HEK293 (cell line): ENCODE results near the gene P2RY6.
"Not testable (repeated sequence)": the region's sequence is repeated elsewhere in the genome, so short reads cannot be mapped to it uniquely, and the experiment has no call there.

Experiments used
- CTCF ChIA-PET: fragments of 350-600 bp; formaldehyde crosslinking; extraction: SDS; loops from one replicate; lab custom pipeline; 2021; ENCODE audit warnings: antibody characterized with exemption; lab: Yijun Ruan, JAX
- POLR2A ChIA-PET: fragments of 300-600 bp; formaldehyde crosslinking; extraction: SDS; loops from one replicate; lab custom pipeline; 2020; ENCODE audit warnings: antibody characterized with exemption, inconsistent platforms; lab: Yijun Ruan, JAX
- H3K27ac ChIP-seq: fragments of 200-500 bp; sonication (Bioruptor generic); 2 replicates; pipeline ENCODE4 v1.5.1; 2014; ENCODE audit warnings: low read depth, low read length, control low read depth, inconsistent platforms; ENCODE audit errors: extremely low read depth
- H3K36me3 ChIP-seq, 2 experiments: fragments of 200-500 bp in 1 of 2; sonication (Bioruptor generic) in 1 of 2; 1 replicate in 1 of 2; 2 replicates in 1 of 2; pipeline ENCODE4 v1.5.1; 2014 to 2017; ENCODE audit warnings: inconsistent platforms in 2 of 2, low read length in 2 of 2; ENCODE audit not compliant: control insufficient read depth in 2 of 2, insufficient read depth in 1 of 2
- H3K4me1 ChIP-seq: fragments of 200-500 bp; sonication (Bioruptor generic); 2 replicates; pipeline ENCODE4 v1.5.1; 2014; ENCODE audit warnings: mild to moderate bottlenecking, low read length, inconsistent platforms; ENCODE audit not compliant: control insufficient read depth, insufficient read depth
- H3K4me3 ChIP-seq: 2 replicates; pipeline ENCODE4 v1.5.1; 2011; ENCODE audit warnings: low read depth, mild to moderate bottlenecking, control low read depth, low read length, moderate library complexity
- H3K9me3 ChIP-seq: fragments of 200-500 bp; sonication (Bioruptor generic); 2 replicates; pipeline ENCODE4 v1.5.1; 2014; ENCODE audit warnings: low read depth, low read length, inconsistent platforms; ENCODE audit not compliant: control insufficient read depth, insufficient read depth
- GLIS2 ChIP-seq: fragments of 450-650 bp; formaldehyde crosslinking; IDR thresholded peaks from 2 replicates; pipeline ENCODE4 v1.5.1; 2016; ENCODE audit warnings: missing biosample characterization, missing genetic modification characterization
- HOXC10 ChIP-seq: sonication (generic); formaldehyde crosslinking; IDR thresholded peaks from 2 replicates; pipeline ENCODE4 v1.8.1; 2023; ENCODE audit warnings: mild to moderate bottlenecking, missing genetic modification reagents
- HOXD13 ChIP-seq: sonication (generic); formaldehyde crosslinking; IDR thresholded peaks from 2 replicates; pipeline ENCODE4 v1.8.0; 2022; ENCODE audit warnings: missing genetic modification reagents, borderline replicate concordance
- KLF7 ChIP-seq: fragments of 450-650 bp; formaldehyde crosslinking; IDR thresholded peaks from 2 replicates; pipeline ENCODE4 v1.5.1; 2016; ENCODE audit warnings: missing biosample characterization, missing genetic modification characterization, borderline replicate concordance
- MEIS1 ChIP-seq: sonication (generic); formaldehyde crosslinking; IDR thresholded peaks from 2 replicates; pipeline ENCODE4 v1.8.1; 2022; ENCODE audit warnings: missing genetic modification reagents, mild to moderate bottlenecking, borderline replicate concordance
- ZBTB21 ChIP-seq: fragments of 450-650 bp; formaldehyde crosslinking; IDR thresholded peaks from 2 replicates; pipeline ENCODE4 v1.5.1; 2017; ENCODE audit warnings: missing biosample characterization, missing genetic modification characterization
- ZIC2 ChIP-seq: fragments of 450-650 bp; formaldehyde crosslinking; IDR thresholded peaks from 2 replicates; pipeline ENCODE4 v1.5.1; 2016; ENCODE audit warnings: missing biosample characterization, missing genetic modification characterization
- ZNF121 ChIP-seq: fragments of 450-650 bp; formaldehyde crosslinking; IDR thresholded peaks from 2 replicates; pipeline ENCODE4 v1.5.1; 2016; ENCODE audit warnings: missing biosample characterization, missing genetic modification characterization
- ZNF140 ChIP-seq: fragments of 450-650 bp; formaldehyde crosslinking; IDR thresholded peaks from 2 replicates; pipeline ENCODE4 v1.5.1; 2016; ENCODE audit warnings: missing biosample characterization, missing genetic modification characterization
- ZNF146 ChIP-seq: fragments of 450-650 bp; formaldehyde crosslinking; IDR thresholded peaks from 2 replicates; pipeline ENCODE4 v1.5.1; 2016; ENCODE audit warnings: missing biosample characterization, missing genetic modification characterization
- ZNF2 ChIP-seq: fragments of 450-650 bp; formaldehyde crosslinking; IDR thresholded peaks from 2 replicates; pipeline ENCODE4 v1.5.1; 2016; ENCODE audit warnings: missing biosample characterization, missing genetic modification characterization
- ZNF23 ChIP-seq: fragments of 450-650 bp; formaldehyde crosslinking; IDR thresholded peaks from 2 replicates; pipeline ENCODE4 v1.5.1; 2016; ENCODE audit warnings: missing biosample characterization, missing genetic modification characterization, borderline replicate concordance
- ZNF311 ChIP-seq: fragments of 450-650 bp; formaldehyde crosslinking; IDR thresholded peaks from 2 replicates; pipeline ENCODE4 v1.5.1; 2017; ENCODE audit warnings: missing biosample characterization, missing genetic modification characterization, borderline replicate concordance
- ZNF350 ChIP-seq: fragments of 450-650 bp; formaldehyde crosslinking; IDR thresholded peaks from 2 replicates; pipeline ENCODE4 v1.5.0; 2017; ENCODE audit warnings: missing biosample characterization, mild to moderate bottlenecking, missing genetic modification characterization
- ZNF560 ChIP-seq: fragments of 450-650 bp; formaldehyde crosslinking; IDR thresholded peaks from 2 replicates; pipeline ENCODE4 v1.5.1; 2017; ENCODE audit warnings: missing biosample characterization, missing genetic modification characterization, borderline replicate concordance
- ZNF571 ChIP-seq: fragments of 450-650 bp; formaldehyde crosslinking; IDR thresholded peaks from 2 replicates; pipeline ENCODE4 v1.5.0; 2017; ENCODE audit warnings: missing biosample characterization, missing genetic modification characterization
- ZNF658 ChIP-seq: fragments of 450-650 bp; formaldehyde crosslinking; IDR thresholded peaks from 2 replicates; pipeline ENCODE4; 2016; ENCODE audit warnings: missing biosample characterization, missing genetic modification characterization
- TF ChIP-seq, protein P1 (sequence below): fragments of 450-650 bp; formaldehyde crosslinking; IDR thresholded peaks from 2 replicates; pipeline ENCODE4 v1.5.1; 2016; ENCODE audit warnings: missing biosample characterization, missing genetic modification characterization, low read depth
- TF ChIP-seq, protein P2 (sequence below): fragments of 450-650 bp; formaldehyde crosslinking; IDR thresholded peaks from 2 replicates; pipeline ENCODE4 v1.5.1; 2016; ENCODE audit warnings: missing biosample characterization, missing genetic modification characterization
- TF ChIP-seq, protein P3 (sequence below): fragments of 450-650 bp; formaldehyde crosslinking; IDR thresholded peaks from 2 replicates; pipeline ENCODE4 v1.5.1; 2016; ENCODE audit warnings: missing biosample characterization, missing genetic modification characterization

P2RY6 gene

DNA sequence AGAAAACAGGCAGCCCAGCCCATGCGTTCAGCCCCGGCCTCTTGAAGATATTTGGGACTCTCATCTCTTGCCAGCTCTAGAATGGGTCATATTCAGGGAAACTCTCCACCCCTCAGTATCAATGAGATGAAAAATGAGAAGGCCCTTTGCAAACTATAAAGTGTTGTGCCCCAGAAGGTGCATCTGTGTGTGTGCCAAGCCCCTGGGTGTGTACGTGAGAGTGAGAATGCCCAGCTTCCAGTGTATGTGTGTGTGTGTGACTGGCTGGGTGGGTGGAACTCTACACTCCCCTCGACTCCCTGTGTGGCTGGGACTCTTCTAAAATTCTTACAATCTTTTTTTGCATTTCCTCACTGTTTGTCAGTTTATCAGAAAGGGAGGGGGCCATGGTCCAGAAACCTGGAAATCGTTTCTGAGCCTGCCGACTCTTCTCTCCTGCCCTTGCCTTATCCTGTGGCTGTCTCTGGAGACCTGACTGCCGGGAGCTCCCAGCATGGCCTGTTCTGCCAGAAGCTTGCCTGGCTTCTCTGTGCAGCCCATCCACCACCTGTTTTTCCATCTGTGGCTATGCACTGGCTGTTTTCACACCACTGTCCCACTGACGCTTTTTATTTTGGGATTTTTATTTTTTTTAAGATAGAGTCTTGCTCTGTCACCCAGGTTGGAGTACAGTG, 1.2 kb downstream of the P2RY6 start:
- H3K27ac ChIP-seq = no peak overlapping the region
- ChIA-PET POLR2A (no interaction called here), CTCF (interaction anchor here (0.5 to 5.7 kb wide), 6 partner anchors 10 to 548 kb away, joined by 3 to 25 read pairs (median 4); no protein-coding TSS in a partner anchor)

DNA sequence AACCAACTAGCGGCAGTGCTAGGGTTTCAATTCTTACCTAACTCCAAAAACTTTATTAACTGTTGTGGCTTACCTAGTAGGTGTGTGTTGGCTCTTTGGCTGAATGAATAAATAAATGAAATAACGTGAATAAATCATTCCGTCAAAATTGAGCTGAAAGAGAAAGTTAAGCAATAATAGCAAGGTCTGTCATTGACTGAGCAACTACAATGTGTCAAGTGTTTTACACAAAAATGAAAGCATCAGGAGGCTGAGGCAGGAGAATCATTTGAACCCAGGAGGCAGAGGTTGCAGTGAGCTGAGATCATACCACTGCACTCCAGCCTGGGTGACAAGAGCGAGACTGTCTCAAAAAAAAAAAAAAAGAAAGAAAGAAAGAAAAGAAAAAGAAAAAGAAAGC, 2.1 kb downstream of the P2RY6 start:
- CTCF ChIA-PET = interaction anchor here (0.5 to 5.7 kb wide), 4 partner anchors 9 to 21 kb away, joined by 3 to 25 read pairs (median 6); no protein-coding TSS in a partner anchor
- H3K4me1 ChIP-seq, POLR2A ChIA-PET, H3K9me3 ChIP-seq, H3K27ac ChIP-seq, H3K36me3 ChIP-seq, H3K4me3 ChIP-seq: not testable (repeated sequence)

More for the DNA sequence above, 1.2 kb downstream of the P2RY6 start:
- H3K36me3 ChIP-seq = no peaks in the 10 kb centered on the region
- no peaks in the 10 kb centered on the region for H3K9me3 ChIP-seq
- TF ChIP-seq, protein P1, sequence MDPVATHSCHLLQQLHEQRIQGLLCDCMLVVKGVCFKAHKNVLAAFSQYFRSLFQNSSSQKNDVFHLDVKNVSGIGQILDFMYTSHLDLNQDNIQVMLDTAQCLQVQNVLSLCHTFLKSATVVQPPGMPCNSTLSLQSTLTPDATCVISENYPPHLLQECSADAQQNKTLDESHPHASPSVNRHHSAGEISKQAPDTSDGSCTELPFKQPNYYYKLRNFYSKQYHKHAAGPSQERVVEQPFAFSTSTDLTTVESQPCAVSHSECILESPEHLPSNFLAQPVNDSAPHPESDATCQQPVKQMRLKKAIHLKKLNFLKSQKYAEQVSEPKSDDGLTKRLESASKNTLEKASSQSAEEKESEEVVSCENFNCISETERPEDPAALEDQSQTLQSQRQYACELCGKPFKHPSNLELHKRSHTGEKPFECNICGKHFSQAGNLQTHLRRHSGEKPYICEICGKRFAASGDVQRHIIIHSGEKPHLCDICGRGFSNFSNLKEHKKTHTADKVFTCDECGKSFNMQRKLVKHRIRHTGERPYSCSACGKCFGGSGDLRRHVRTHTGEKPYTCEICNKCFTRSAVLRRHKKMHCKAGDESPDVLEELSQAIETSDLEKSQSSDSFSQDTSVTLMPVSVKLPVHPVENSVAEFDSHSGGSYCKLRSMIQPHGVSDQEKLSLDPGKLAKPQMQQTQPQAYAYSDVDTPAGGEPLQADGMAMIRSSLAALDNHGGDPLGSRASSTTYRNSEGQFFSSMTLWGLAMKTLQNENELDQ (tag by site-specific recombination) = no peak
- TF ChIP-seq ZNF658 (tag by site-specific recombination) = no peak
- TF ChIP-seq GLIS2 = no peak
- no peak for TF ChIP-seq ZNF140
- no peak for TF ChIP-seq ZNF571
- TF ChIP-seq ZBTB21 (tag by site-specific recombination) = no peak
- TF ChIP-seq MEIS1 (CRISPR knock-in tag) = no peak
- no peak for TF ChIP-seq ZNF560
- TF ChIP-seq ZNF311 (tag by site-specific recombination) = no peak
- TF ChIP-seq ZNF350 (tag by site-specific recombination) = no peak
- TF ChIP-seq HOXD13 = no peak
- no peak for TF ChIP-seq HOXC10
- TF ChIP-seq ZNF146 (tag by site-specific recombination) = no peak
- no peak for TF ChIP-seq ZNF2 (tag by site-specific recombination)
- TF ChIP-seq, protein P2, sequence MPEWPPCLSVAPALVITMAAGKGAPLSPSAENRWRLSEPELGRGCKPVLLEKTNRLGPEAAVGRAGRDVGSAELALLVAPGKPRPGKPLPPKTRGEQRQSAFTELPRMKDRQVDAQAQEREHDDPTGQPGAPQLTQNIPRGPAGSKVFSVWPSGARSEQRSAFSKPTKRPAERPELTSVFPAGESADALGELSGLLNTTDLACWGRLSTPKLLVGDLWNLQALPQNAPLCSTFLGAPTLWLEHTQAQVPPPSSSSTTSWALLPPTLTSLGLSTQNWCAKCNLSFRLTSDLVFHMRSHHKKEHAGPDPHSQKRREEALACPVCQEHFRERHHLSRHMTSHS (tag by site-specific recombination) = no peak
- no peak for TF ChIP-seq ZIC2 (tag by site-specific recombination)
- TF ChIP-seq ZNF121 = no peak
- TF ChIP-seq ZNF23 (tag by site-specific recombination) = no peak
- TF ChIP-seq, protein P3, sequence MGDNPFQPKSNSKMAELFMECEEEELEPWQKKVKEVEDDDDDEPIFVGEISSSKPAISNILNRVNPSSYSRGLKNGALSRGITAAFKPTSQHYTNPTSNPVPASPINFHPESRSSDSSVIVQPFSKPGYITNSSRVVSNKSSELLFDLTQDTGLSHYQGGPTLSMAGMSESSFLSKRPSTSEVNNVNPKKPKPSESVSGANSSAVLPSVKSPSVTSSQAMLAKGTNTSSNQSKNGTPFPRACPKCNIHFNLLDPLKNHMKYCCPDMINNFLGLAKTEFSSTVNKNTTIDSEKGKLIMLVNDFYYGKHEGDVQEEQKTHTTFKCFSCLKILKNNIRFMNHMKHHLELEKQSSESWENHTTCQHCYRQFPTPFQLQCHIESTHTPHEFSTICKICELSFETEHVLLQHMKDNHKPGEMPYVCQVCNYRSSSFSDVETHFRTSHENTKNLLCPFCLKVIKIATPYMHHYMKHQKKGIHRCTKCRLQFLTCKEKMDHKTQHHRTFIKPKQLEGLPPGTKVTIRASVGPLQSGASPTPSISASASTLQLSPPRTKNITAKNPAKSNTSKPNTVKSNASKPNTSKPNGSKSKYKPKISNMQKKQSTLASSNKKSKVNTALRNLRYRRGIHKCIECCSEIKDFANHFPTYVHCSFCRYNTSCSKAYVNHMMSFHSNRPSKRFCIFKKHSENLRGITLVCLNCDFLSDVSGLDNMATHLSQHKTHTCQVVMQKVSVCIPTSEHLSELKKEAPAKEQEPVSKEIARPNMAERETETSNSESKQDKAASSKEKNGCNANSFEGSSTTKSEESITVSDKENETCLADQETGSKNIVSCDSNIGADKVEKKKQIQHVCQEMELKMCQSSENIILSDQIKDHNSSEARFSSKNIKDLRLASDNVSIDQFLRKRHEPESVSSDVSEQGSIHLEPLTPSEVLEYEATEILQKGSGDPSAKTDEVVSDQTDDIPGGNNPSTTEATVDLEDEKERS (tag by site-specific recombination) = no peak
- TF ChIP-seq KLF7 (tag by site-specific recombination) = no peak
- H3K4me3 ChIP-seq = no peak overlapping the region
- H3K4me1 ChIP-seq = no peaks in the 10 kb centered on the region
